Stimulated activated effector memory CD8-positive, alpha-beta T cell treated with anti-CD3 and anti-CD28 coated beads, Interleukin-12 subunit alpha, Interleukin-12 subunit beta, amount 100 ng/mL, for 72 hours (primary cell): ENCODE results near the gene PLPP1.

Source experiments
- ATAC-seq: fragments of 150-1000 bp; cut with Tn5 transposase; 2 replicates; pipeline ENCODE4 v1.10.0; 2021
- DNase-seq, 2 donors: peaks; one replicate each; pipeline ENCODE4 v3.0.0; 2021 to 2022; ENCODE audit warnings: low spot score in 2 of 2
- H3K27ac Mint-ChIP-seq: one replicate; pipeline ENCODE4 v1.8.0; 2022; ENCODE audit warnings: mild to moderate bottlenecking, mixed read lengths
- H3K36me3 Mint-ChIP-seq: one replicate; pipeline ENCODE4 v1.8.0; 2022; ENCODE audit warnings: mild to moderate bottlenecking, mixed read lengths
- H3K4me1 Mint-ChIP-seq: one replicate; pipeline ENCODE4 v1.8.0; 2022; ENCODE audit warnings: mixed read lengths
- H3K4me3 Mint-ChIP-seq: one replicate; pipeline ENCODE4 v1.8.0; 2022; ENCODE audit warnings: mild to moderate bottlenecking, mixed read lengths
- H3K9me3 Mint-ChIP-seq: one replicate; pipeline ENCODE4 v1.8.0; 2022; ENCODE audit warnings: mixed read lengths

PLPP1 gene

GRCh38 chr5:55392669-55393068 is 142.1 kb downstream of the PLPP1 start:
- H3K9me3 Mint-ChIP-seq: peaks cover 3% of the 10 kb centered on the region
- ATAC-seq (no peak), DNase-seq (no peak)
- peaks cover 80% of the 10 kb centered on the region for H3K36me3 Mint-ChIP-seq
- H3K4me3 Mint-ChIP-seq: no peak overlapping the region
- H3K4me1 Mint-ChIP-seq: peaks cover 5% of the 10 kb centered on the region
- H3K27ac Mint-ChIP-seq: no peak overlapping the region

DNA sequence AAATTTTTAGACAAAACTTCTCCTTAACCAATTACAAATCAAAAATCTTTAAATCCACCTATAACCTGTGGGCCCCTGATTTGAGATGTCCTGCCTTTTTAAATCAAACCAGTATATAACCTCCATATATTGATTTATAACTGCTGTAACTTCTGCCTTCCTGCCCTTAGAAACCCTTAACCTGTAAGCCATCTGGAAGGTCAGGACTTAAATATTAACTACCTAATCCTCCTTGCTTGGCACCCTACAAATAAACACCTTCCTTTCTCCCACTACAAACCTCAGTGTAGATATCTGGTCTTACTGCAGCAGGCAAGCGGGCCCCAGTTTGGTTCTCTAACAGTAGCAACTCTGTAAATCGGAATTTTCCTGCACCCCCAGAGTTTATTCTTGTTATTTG is 143.1 kb downstream of the PLPP1 start:
- no peak overlapping the region for H3K27ac Mint-ChIP-seq
- no peak overlapping the region for H3K4me3 Mint-ChIP-seq
- no peak for ATAC-seq
- H3K9me3 Mint-ChIP-seq: peaks cover 3% of the 10 kb centered on the region
- no peak for DNase-seq
- H3K4me1 Mint-ChIP-seq: peaks cover 5% of the 10 kb centered on the region
- H3K36me3 Mint-ChIP-seq: peaks cover 73% of the 10 kb centered on the region

DNA sequence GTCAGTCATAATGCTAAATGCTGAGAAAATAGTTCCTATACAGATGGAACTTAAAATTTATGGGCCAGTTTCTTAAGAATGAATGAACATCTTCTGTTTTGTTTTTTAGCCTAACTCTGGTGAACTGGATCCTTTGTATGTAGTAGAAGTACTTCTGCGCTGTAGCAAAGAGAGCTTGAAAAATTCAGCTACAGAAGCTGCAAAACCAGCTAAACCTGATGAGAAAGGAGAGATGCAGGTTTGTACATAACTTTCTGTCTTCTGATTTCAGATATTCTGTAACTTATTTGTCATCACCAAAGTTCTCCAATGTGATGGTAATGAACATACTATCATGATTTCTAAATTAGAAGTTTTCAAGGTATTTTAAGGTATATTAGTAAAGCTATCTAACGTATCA is 146.9 kb downstream of the PLPP1 start:
- H3K36me3 Mint-ChIP-seq: peaks cover 76% of the 10 kb centered on the region
- H3K4me1 Mint-ChIP-seq: peaks cover 11% of the 10 kb centered on the region
- ATAC-seq (no peak), DNase-seq (no peak)
- no peak overlapping the region for H3K4me3 Mint-ChIP-seq
- peaks cover 9% of the 10 kb centered on the region for H3K9me3 Mint-ChIP-seq
- no peak overlapping the region for H3K27ac Mint-ChIP-seq

DNA sequence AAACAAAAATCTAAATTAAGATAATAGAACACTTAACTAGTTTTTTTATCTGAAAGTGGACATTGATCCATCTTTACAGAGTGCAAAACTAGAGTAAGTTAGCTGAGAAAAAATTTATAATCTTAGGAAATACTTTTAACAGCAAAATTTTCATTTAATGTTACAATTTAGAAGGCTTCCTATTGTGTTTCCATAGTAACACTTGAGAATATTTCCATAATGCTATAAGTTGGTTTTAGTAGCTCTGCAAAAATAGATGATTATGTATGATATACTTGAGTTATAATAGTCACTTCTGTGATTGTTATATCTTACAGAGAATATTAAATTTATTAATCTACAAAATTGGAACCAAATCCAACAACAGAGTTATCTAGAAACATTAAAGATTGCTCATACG is 148.4 kb downstream of the PLPP1 start:
- Mint-ChIP-seq H3K36me3 (peaks cover 76% of the 10 kb centered on the region), H3K4me1 (peaks cover 11% of the 10 kb centered on the region), H3K27ac (no peak overlapping the region), H3K4me3 (no peak overlapping the region), H3K9me3 (peaks cover 6% of the 10 kb centered on the region)
- DNase-seq (no peak), ATAC-seq (no peak)

DNA sequence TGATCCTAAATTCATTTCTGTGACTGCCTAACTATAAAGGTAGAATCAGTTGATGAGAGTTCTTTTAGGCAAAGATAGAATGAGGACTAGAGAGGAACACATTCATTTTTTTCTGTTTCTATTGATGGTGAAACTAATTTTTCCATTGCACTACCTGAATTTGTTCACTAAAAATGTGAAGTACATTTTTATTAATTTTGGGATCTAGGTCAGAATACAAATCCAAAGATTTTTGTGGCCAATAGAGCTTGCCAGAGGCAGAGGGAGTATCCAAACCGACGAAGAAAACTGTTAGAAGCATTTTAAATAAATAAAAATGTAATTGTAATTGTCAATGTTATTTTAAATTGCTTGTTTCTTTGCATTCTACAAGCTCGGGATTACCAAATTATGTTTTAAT is 148.9 kb downstream of the PLPP1 start:
- no peak for ATAC-seq
- H3K4me3 Mint-ChIP-seq: no peak overlapping the region
- DNase-seq: no peak

DNA sequence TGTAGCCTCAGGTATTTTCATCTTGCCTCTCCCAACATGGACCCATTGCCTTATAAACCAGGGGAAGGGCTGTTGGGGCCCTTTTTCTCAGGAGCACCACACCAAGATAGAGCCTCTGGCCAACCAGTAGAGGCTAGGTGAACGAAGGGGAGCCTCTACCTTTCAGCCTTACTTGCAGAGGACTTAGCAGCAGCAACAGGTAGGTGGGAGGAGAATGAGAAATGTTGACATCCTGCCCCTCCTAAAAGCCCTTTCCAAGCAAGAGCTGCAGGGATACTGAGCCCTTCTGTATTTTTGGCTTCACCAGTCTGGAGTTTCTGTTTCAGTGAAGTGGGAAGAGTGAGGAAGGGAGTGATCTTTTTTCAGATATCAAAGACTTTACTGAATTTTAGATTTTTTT is 149.5 kb downstream of the PLPP1 start:
- no peak for DNase-seq
- Mint-ChIP-seq H3K27ac (no peak overlapping the region), H3K9me3 (peaks cover 6% of the 10 kb centered on the region), H3K4me3 (no peak overlapping the region), H3K4me1 (peaks cover 11% of the 10 kb centered on the region), H3K36me3 (peaks cover 76% of the 10 kb centered on the region)
- ATAC-seq: no peak

More for the DNA sequence above, 148.9 kb downstream of the PLPP1 start:
- Mint-ChIP-seq H3K4me1 (peaks cover 11% of the 10 kb centered on the region), H3K36me3 (peaks cover 76% of the 10 kb centered on the region), H3K27ac (no peak overlapping the region), H3K9me3 (peaks cover 6% of the 10 kb centered on the region)

GRCh38 chr5:55384072-55384471 is 150.7 kb downstream of the PLPP1 start:
- Mint-ChIP-seq H3K4me1 (peaks cover 11% of the 10 kb centered on the region), H3K9me3 (peaks cover 6% of the 10 kb centered on the region)
- ATAC-seq: no peak

DNA sequence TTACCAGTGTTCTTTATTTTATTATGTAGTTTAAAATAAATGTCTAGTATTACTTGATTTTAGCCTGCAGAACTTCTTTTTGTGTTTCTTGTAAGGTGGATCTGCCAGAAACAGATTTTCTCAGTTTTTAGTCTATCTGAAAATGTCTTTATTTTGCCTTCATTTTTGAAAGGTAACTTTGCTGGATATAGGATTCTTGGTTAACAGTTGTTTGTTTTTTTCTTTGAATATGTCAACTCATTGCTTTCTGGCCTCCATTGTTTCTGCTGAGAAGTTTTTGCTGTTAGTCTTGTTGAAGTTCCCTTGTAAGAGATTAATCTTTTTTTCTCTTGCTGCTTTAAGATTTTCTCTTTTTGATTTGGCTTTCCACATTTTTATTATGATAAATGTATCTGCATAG is 151.5 kb downstream of the PLPP1 start:
- Mint-ChIP-seq H3K9me3 (peaks cover 6% of the 10 kb centered on the region), H3K4me3 (no peak overlapping the region), H3K4me1 (peaks cover 11% of the 10 kb centered on the region), H3K36me3 (peaks cover 75% of the 10 kb centered on the region), H3K27ac (no peak overlapping the region)
- no peak for ATAC-seq
- DNase-seq: no peak

More at GRCh38 chr5:55384072-55384471, 150.7 kb downstream of the PLPP1 start:
- no peak overlapping the region for H3K27ac Mint-ChIP-seq
- DNase-seq: no peak
- peaks cover 77% of the 10 kb centered on the region for H3K36me3 Mint-ChIP-seq
- peak overlapping the region; percentile 15 for H3K4me3 Mint-ChIP-seq

GRCh38 chr5:55377810-55378209 is 157.0 kb downstream of the PLPP1 start:
- Mint-ChIP-seq H3K27ac (peak overlapping the region; percentile 44), H3K4me3 (no peak overlapping the region), H3K9me3 (no peaks in the 10 kb centered on the region), H3K4me1 (peaks cover 7% of the 10 kb centered on the region), H3K36me3 (peaks cover 64% of the 10 kb centered on the region)
- ATAC-seq (peak; percentile 49), DNase-seq (no peak)
